Measurements from ENCODE around the gene PAM.

Gene PAM

GRCh38 chr5:102782217-102782872 lies 27.2 kb downstream of the PAM start:
- no peak for DNase-seq

GRCh38 chr5:102787134-102787533 lies 32.0 kb downstream of the PAM start:
- no peak for DNase-seq

DNA sequence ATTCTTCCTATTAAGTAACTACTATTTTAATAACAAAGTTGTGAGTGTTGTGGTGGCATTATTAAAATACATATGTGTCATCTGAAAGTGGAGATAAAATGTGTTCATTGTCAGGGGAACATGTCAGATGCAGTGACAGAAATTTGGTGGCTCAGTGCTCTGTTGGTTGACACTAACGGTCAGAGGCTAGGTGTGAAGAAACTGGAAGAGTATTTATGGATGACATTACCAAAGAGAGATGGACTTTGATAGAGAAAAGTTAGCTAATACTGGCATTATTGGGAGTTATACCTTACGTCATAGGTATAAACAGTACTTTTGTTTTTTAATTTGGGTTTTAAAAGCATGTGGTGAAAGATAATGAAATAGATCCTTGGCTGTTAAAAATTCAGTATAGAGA lies 33.7 kb downstream of the PAM start:
- DNase-seq = no peak

DNA sequence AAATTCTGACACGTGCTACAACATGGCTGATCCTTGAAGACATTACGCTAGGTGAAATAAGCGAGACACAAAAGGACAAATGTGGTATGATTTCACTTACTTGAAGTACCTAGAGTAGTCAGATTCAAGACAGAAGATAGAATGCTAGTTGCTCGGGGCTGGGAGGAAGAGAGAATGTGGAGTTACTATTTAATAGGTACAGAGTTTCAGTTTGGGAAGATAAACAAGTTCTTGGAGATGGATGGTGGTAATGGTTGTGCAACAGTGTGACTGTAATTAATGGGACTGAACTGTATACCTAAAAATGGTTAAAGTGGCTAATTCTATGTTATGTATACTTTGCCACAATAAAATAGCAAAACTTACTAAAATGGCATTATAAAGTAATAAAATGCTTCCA lies 34.4 kb downstream of the PAM start:
- DNase-seq = no peak

GRCh38 chr5:102790748-102791147 lies 35.6 kb downstream of the PAM start:
- no peak for DNase-seq

- DNase-seq = no peak
Measured at GRCh38 chr5:102792705-102793104, 37.6 kb downstream of the PAM start.

DNA sequence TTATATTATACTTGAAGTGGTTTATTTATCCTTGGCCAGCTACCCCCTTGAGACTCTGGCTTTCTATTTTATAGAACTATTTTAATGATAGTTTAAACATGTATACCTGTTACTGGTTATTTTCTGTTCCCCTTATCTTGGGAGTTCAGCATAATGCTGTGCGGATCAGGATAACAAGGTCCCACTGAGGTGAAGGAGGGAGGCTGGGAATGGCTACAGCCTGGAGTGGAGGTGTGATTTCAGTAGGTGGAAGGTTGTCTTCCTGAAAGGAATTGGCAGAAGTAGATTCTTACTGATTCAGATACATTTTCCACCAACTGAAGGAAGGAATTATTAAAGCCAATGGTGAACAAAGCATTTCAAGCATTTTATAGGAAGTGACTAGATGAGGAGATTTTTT lies 38.9 kb downstream of the PAM start:
- DNase-seq = no peak

DNA sequence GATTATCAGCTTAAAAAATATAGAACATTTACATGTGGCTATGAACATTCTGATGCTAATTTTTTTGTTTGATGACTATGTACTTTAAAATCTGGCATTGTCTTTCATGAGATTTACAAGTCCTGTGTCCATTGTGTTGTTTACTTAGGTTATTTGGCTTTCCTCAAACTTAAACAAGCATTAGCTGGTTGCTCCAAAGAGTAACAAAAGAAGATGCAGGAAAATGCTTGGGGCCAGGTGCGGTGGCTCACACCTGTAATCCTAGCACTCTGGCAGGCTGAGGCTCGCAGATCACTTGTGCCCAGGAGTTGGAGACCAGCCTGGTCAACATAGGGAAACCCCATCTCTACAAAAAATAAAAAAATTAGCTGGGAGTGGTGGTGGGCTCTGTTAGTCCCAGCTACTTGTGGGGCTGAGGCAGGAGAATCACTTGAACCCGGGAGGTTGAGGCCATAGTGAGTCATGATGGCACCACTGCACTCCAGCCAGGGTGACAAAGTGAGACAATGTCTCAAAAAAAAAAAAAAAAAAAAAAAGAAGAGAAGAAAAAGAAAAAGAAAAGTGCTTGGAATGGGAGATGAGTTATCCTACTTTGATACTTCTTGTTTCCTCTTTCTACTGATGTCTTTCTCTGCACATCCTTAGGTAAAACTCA lies 39.7 kb downstream of the PAM start:
- DNase-seq = no peak

- no peak for DNase-seq
Measured at GRCh38 chr5:102795526-102795925, 40.4 kb downstream of the PAM start.

- DNase-seq = no peak
Measured at GRCh38 chr5:102796009-102796408, 40.9 kb downstream of the PAM start.

DNA sequence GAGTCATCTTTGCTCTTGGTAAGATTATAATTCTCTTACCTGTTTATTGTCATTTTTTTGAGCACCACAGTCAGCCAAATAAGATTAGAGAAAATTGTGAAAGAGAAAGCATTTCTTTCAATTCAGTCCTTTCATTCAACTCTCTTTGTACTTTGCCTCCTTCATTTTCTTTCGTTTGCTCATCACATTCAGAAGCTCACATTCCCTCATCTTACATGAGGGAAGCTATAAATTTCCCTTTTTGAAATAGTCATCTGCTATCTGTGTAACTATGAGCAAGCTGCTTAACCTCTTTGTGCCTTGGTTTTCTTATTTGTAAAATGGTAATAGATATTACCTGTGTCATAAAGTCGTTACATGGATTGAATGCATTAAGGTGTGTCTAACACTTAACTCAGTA lies 41.4 kb downstream of the PAM start:
- DNase-seq = no peak

- no peak for DNase-seq
Measured at GRCh38 chr5:102797322-102797884, 42.3 kb downstream of the PAM start.

DNA sequence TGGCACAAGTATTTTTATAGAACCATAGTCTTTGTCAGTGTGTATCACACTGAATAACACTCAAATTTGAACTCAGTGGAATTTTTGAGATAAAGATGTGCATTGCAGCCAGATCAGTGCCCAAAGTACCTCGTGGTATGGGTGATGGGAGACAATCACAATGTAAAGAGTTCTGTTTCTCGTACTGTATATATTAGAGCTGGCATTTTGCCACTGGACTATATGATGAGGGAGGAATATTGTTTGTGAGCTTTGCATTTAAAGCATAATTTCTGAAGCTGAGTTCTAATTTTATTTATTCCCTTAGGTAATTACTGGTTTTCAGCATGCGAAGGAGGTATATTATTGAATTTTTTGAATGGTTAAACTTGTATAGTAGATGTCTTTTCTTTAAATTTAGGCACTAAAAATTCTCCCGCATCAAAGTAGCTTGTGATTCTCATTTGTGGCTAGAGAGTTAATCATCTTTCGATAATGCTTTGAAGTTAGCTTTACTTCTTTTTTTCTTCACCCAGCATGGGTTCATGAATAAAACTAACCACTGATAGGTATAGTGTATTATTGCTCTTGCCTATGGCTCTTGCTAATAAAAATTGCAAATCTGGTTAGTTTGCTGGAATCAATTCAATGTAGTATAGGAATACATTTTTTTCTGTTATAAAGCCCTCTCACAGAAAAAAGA lies 43.1 kb downstream of the PAM start:
- DNase-seq = no peak

GRCh38 chr5:102799017-102799416 lies 43.9 kb downstream of the PAM start:
- no peak for DNase-seq

DNA sequence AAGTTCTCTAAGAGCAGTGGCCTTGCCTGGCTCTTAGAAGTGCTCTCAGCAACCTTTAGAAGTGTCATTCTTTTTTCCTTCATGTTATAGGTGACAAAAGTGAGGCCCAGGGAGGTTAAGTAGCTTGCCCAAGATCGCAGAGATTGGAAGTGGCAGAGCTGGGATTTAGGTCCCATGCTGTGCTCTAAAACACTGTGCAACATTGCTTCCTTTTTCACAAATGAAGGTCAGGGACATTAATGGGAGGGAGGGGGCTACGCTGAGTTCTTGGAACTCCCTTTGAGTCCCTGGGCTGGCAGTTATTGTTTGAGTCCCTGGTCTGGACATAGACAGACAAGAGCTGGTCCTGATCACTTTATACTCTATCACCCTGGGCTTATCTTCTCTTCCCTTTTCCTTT lies 45.3 kb downstream of the PAM start:
- no peak for DNase-seq

- peak; percentile 16 for DNase-seq
Measured at GRCh38 chr5:102801371-102801770, 46.3 kb downstream of the PAM start.

DNA sequence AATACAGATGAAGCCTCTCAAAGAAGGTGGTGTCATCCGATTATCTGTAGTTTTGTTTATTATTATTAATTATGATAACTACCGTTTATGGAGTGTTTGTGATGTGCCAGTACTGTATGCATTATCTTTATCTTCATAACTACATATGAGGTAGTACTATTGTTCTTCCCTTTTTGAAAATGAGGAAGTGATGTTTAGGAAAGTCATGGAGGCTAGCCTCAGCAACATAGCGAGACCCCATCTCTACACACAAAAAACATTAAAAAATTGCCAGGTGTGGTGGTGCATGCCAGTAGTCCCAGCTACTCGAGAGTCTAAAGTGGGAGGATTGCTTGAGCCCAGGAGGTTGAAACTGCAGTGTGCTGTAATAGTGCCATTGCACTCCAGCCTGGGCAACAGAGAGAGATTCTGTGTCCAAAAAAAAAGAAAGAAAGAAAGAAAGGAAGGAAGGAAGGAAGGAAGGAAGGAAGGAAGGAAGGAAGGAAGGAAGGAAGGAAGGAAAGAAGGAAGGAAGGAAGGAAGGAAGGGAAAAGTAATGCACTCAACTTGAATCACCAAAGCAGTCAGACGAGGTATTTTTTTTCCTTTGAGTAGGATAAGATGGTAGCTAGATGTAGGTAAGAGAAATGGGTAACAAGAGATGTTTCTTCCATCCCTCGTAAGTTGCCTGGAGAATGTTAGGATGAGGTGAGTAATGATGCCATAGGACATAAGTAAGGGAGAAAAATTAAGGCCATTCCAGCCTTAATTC lies 47.8 kb downstream of the PAM start:
- DNase-seq = no peak

GRCh38 chr5:102807878-102808502 lies 52.9 kb downstream of the PAM start:
- no peak for DNase-seq

GRCh38 chr5:102809033-102809432 lies 53.9 kb downstream of the PAM start:
- no peak for DNase-seq

DNA sequence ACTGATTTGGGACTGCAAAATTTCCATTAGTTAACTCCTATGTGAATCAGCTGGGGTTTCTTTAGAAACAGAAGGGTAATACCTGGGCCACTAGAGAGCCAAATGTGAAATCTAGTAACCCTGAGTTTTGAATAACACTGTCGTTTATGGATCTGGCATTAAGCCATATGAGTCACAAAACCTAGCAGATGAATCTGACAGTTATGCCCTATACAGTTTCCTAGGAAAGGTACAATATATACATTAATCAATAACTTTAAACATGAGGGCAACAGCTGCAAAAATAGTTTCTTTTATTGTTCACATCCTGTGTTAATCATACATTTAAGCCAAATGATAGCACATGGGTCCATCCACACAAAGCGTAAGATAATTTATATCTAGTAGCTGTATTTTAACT lies 56.9 kb downstream of the PAM start:
- DNase-seq = no peak

GRCh38 chr5:102813740-102814139 lies 58.6 kb downstream of the PAM start:
- no peak for DNase-seq

GRCh38 chr5:102815084-102815483 lies 60.0 kb downstream of the PAM start:
- no peak for DNase-seq

All from activated gamma-delta T cell treated with Interleukin-2 at 50 U/mL for 16 hours (primary cell).